ENCODE measurements around the gene AMPD3. TPM values are rescaled to one million over a fixed set of nuclear protein-coding genes. Genes with fewer than 3 reads are reported as not detected.

AMPD3 gene
- total and polyA plus RNA-seq, 2 donors (not counting 3 experiments of a cell fraction or from before 2014, with no cell fraction given), result 1.4 to 2.5 TPM

DNA sequence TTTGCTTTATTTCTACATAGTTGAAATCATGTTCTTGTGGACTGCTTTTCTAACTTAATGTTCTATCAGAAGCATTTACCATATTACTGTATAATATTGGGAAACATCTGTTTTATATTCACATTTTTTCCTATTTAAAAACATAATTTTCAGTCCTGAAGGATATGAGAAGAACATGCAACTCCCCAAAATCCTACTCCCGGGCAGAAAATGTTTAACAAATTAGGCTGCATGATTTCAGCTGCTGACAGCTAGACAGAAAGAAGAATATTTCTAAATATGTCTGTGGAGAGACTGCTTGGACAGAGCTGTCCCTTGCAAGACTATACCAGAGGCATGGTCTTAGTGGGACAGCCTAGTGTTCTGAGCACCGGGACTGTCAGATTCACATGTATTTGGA is 15.7 kb upstream of the AMPD3 start:
- Histone ChIP-seq H3K9me3 (replicated peaks; ENCODE audit: control insufficient read depth, insufficient read depth, low read length) (no peaks in the 10 kb centered on the region), H3K9me1 (replicated peaks; ENCODE audit: control insufficient read depth, extremely low read depth, insufficient read depth, low read length) (no peaks in the 10 kb centered on the region), H3K79me2 (ENCODE audit: control insufficient read depth, insufficient read depth, low read length) (no peaks in the 10 kb centered on the region), H3K9ac (replicated peaks; ENCODE audit: extremely low read depth, insufficient read depth, low read length) (no peak overlapping the region), H3K27me3 (ENCODE audit: control insufficient read depth in 2 of 2, insufficient read depth in 2 of 2, low read length in 2 of 2) (no peaks in the 10 kb centered on the region), H3K4me2 (ENCODE audit: insufficient read depth, low read length) (no peak overlapping the region), H3K27ac (ENCODE audit: insufficient read depth, low read depth, low read length) (no peak overlapping the region), H2AFZ (ENCODE audit: low read depth, low read length) (no peak overlapping the region), H3K4me3 (replicated peaks in 1 of 3; ENCODE audit: insufficient read depth in 1 of 3, low read depth in 1 of 3, low read length in 3 of 3) (no peak overlapping the region), H4K20me1 (replicated peaks; ENCODE audit: control insufficient read depth, extremely low read depth, insufficient read depth, low read length) (no peaks in the 10 kb centered on the region), H3K4me1 (ENCODE audit: control insufficient read depth, extremely low read depth, insufficient read depth, low read length) (no peaks in the 10 kb centered on the region), H3K36me3 (ENCODE audit: control insufficient read depth in 2 of 2, extremely low read depth in 1 of 2, insufficient read depth in 2 of 2, low read length in 2 of 2) (no peaks in the 10 kb centered on the region)
- DNase-seq (ENCODE audit: low read depth, low spot score) (no peak), FAIRE-seq (no peak)
- TF ChIP-seq JUN (IDR thresholded peaks at IDR 0.05; ENCODE audit: borderline replicate concordance, insufficient read depth, insufficient read length, low read depth), result no peak
- TF ChIP-seq POLR2AphosphoS5 (IDR thresholded peaks at IDR 0.05; ENCODE audit: insufficient read depth, low read depth, low read length), result no peak
- TF ChIP-seq FOS (IDR thresholded peaks at IDR 0.05; ENCODE audit: borderline replicate concordance, insufficient read depth, low read length), result no peak
- CTCF ChIA-PET, result no interaction called here
- no TSS peak for BruUV-seq (replicated peaks)
- intact Hi-C loops (cut with micrococcal nuclease), result no loop called here
- dilution Hi-C loops (cut with MboI; ENCODE audit: extremely low pct_ligation_motif_present, low sequenced_read_pairs), result no loop called here
- POLR2A ChIA-PET, result no interaction called here

DNA sequence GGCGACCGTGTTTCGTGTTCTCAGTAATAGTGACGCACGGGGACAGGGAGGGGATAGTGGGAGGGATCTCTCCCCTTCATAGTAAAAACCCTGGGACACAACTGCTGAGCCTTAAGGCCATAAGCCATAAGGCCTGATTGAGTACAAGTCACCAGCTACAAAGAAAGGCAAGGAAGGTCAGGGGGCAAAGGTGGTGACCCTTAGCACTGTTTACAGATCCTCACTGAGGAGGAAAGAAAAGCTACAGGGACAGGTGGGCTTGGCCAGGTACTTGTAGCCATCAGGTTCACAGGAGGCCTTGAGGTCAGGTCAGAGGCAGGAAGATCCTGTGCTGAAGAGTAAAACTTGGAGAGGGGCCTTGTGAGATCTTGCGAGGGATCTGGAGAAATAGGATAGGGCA is 15.1 kb upstream of the AMPD3 start:
- H3K79me2 ChIP-seq (ENCODE audit: control insufficient read depth, insufficient read depth, low read length), result no peaks in the 10 kb centered on the region
- H3K9ac ChIP-seq (replicated peaks; ENCODE audit: extremely low read depth, insufficient read depth, low read length), result no peak overlapping the region
- H3K4me3 ChIP-seq (replicated peaks in 1 of 3; ENCODE audit: insufficient read depth in 1 of 3, low read depth in 1 of 3, low read length in 3 of 3), result no peak overlapping the region
- intact Hi-C loops (cut with micrococcal nuclease), result no loop called here
- H4K20me1 ChIP-seq (replicated peaks; ENCODE audit: control insufficient read depth, extremely low read depth, insufficient read depth, low read length), result no peaks in the 10 kb centered on the region
- H3K27ac ChIP-seq (ENCODE audit: insufficient read depth, low read depth, low read length), result no peak overlapping the region
- no TSS peak for BruUV-seq (replicated peaks)
- ChIA-PET CTCF (interaction anchor here (2.0 kb wide), 1 partner anchor 34 kb away, joined by 6 read pairs; no protein-coding TSS in a partner anchor), POLR2A (no interaction called here)
- no peaks in the 10 kb centered on the region for H3K27me3 ChIP-seq (ENCODE audit: control insufficient read depth in 2 of 2, insufficient read depth in 2 of 2, low read length in 2 of 2)
- no peak overlapping the region for H3K4me2 ChIP-seq (ENCODE audit: insufficient read depth, low read length)
- no peak for FAIRE-seq
- no peaks in the 10 kb centered on the region for H3K36me3 ChIP-seq (ENCODE audit: control insufficient read depth in 2 of 2, extremely low read depth in 1 of 2, insufficient read depth in 2 of 2, low read length in 2 of 2)
- no peak overlapping the region for H2AFZ ChIP-seq (ENCODE audit: low read depth, low read length)
- TF ChIP-seq POLR2AphosphoS5 (IDR thresholded peaks at IDR 0.05; ENCODE audit: insufficient read depth, low read depth, low read length), result no peak
- TF ChIP-seq, protein P1, sequence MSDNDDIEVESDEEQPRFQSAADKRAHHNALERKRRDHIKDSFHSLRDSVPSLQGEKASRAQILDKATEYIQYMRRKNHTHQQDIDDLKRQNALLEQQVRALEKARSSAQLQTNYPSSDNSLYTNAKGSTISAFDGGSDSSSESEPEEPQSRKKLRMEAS (IDR thresholded peaks at IDR 0.05; ENCODE audit: insufficient read depth, insufficient read length), result no peak
- TF ChIP-seq FOS (IDR thresholded peaks at IDR 0.05; ENCODE audit: borderline replicate concordance, insufficient read depth, low read length), result no peak
- DNase-seq (ENCODE audit: low read depth, low spot score), result no peak
- dilution Hi-C loops (cut with MboI; ENCODE audit: extremely low pct_ligation_motif_present, low sequenced_read_pairs), result no loop called here
- no peaks in the 10 kb centered on the region for H3K9me1 ChIP-seq (replicated peaks; ENCODE audit: control insufficient read depth, extremely low read depth, insufficient read depth, low read length)
- H3K4me1 ChIP-seq (ENCODE audit: control insufficient read depth, extremely low read depth, insufficient read depth, low read length), result no peaks in the 10 kb centered on the region
- no peaks in the 10 kb centered on the region for H3K9me3 ChIP-seq (replicated peaks; ENCODE audit: control insufficient read depth, insufficient read depth, low read length)

Measured in endothelial cell of umbilical vein (primary cell).